ENCODE results near the gene R3HDM1.

GRCh38 chr2:135651717-135652116 is 120.4 kb downstream of the R3HDM1 start:
- TF ChIP-seq POLR2A (IDR thresholded peaks at IDR 0.05) (no peak), CTCF (IDR thresholded peaks at IDR 0.05) (no peak)

All from thyroid gland (tissue), 4 donors.